HepG2 (cell line): ENCODE results near the gene SP6. TPM values are rescaled to one million over a fixed set of nuclear protein-coding genes. Genes with fewer than 3 reads are reported as not detected.

Experiments
- CHD2 ChIP-seq: IDR thresholded peaks from 2 replicates; pipeline ENCODE4 v1.6.1; 2011; ENCODE audit warnings: low read depth, low read length, improper control_type of control experiment
- DMAP1 ChIP-seq: IDR thresholded peaks from 2 replicates; pipeline ENCODE4 v1.6.1; 2016
- HIVEP1 ChIP-seq: sonication (generic); formaldehyde crosslinking; IDR thresholded peaks from 2 replicates; pipeline ENCODE4 v1.4.0; 2020; ENCODE audit warnings: mild to moderate bottlenecking, missing genetic modification reagents
- JUN ChIP-seq: sonication (generic); formaldehyde crosslinking; IDR thresholded peaks from 2 replicates; pipeline ENCODE4 v1.4.0; 2020; ENCODE audit warnings: mild to moderate bottlenecking, missing genetic modification reagents
- KMT2B ChIP-seq: IDR thresholded peaks from 2 replicates; pipeline ENCODE4 v1.6.1; 2016; ENCODE audit warnings: missing genetic modification reagents, missing compliant biosample characterization
- MYC ChIP-seq: sonication (generic); formaldehyde crosslinking; IDR thresholded peaks from 2 replicates; pipeline ENCODE4 v1.9.0; 2021; ENCODE audit warnings: missing genetic modification reagents, borderline replicate concordance
- NFATC3 ChIP-seq: sonication (generic); formaldehyde crosslinking; IDR thresholded peaks from 2 replicates; pipeline ENCODE4 v1.5.1; 2020; ENCODE audit warnings: mild to moderate bottlenecking, missing genetic modification reagents
- RBM22 ChIP-seq: fragments of 200-400 bp; formaldehyde crosslinking; optimal IDR thresholded peaks from 2 replicates; pipeline ENCODE3; 2017; ENCODE audit warnings: mild to moderate bottlenecking, low read length, moderate library complexity
- REPIN1 ChIP-seq: sonication (generic); formaldehyde crosslinking; IDR thresholded peaks from 2 replicates; pipeline ENCODE4 v1.8.0; 2022; ENCODE audit warnings: missing genetic modification reagents, low read depth, mild to moderate bottlenecking, borderline replicate concordance
- RXRA ChIP-seq: sonication (generic); formaldehyde crosslinking; IDR thresholded peaks from 2 replicates; pipeline ENCODE4 v1.5.1; 2020; ENCODE audit warnings: missing genetic modification reagents
- ZIK1 ChIP-seq: sonication (generic); formaldehyde crosslinking; IDR thresholded peaks from 2 replicates; pipeline ENCODE4 v1.5.0; 2020; ENCODE audit warnings: mild to moderate bottlenecking, low read depth, missing genetic modification reagents, borderline replicate concordance
- ZMYM3 ChIP-seq: sonication (generic); formaldehyde crosslinking; IDR thresholded peaks from 2 replicates; pipeline ENCODE4 v1.5.1; 2020; ENCODE audit warnings: mild to moderate bottlenecking, missing genetic modification reagents
- ZNF329 ChIP-seq: sonication (generic); formaldehyde crosslinking; IDR thresholded peaks from 2 replicates; pipeline ENCODE4 v1.9.0; 2021; ENCODE audit warnings: low read depth, mild to moderate bottlenecking, missing genetic modification reagents
- ZNF383 ChIP-seq: sonication (generic); formaldehyde crosslinking; IDR thresholded peaks from 2 replicates; pipeline ENCODE4 v1.4.0; 2020; ENCODE audit warnings: missing genetic modification reagents, mild to moderate bottlenecking, borderline replicate concordance
- ZNF598 ChIP-seq: sonication (generic); formaldehyde crosslinking; IDR thresholded peaks from 2 replicates; pipeline ENCODE4 v1.5.1; 2020; ENCODE audit warnings: mild to moderate bottlenecking, missing genetic modification reagents, borderline replicate concordance
- ZNF75D ChIP-seq: sonication (generic); formaldehyde crosslinking; IDR thresholded peaks from 2 replicates; pipeline ENCODE4 v1.8.1; 2023; ENCODE audit warnings: missing genetic modification reagents, mild to moderate bottlenecking, borderline replicate concordance
- ZNF878 ChIP-seq: sonication (generic); formaldehyde crosslinking; IDR thresholded peaks from 2 replicates; pipeline ENCODE4 v1.8.1; 2023; ENCODE audit warnings: mild to moderate bottlenecking, missing genetic modification reagents, moderate library complexity
- polyA plus RNA-seq, 8 experiments: library from polyadenylated mRNA; depleted of rRNA in 3 of 8; stranded (reverse) in 7 of 8; unstranded in 1 of 8; fragments of >200 nt; fragmentation: Illumina TruSeq in 4 of 8; extraction: Trizol in 4 of 8; gene quantifications; 2 replicates each; pipeline versions ENCODE4 v1.2.1 to v1.2.3, GENCODE V29; 2011 to 2016; ENCODE audit warnings: low read depth in 4 of 8, missing spikeins in 1 of 8, mixed read lengths in 1 of 8; ENCODE audit not compliant: insufficient read depth in 1 of 8
- total RNA-seq, 5 experiments: library from RNA; depleted of rRNA; stranded (reverse); fragments of >200 nt; fragmentation: Illumina TruSeq; extraction: Trizol; gene quantifications; 2 replicates each; pipeline ENCODE4 v1.2.3, GENCODE V29; 2016; ENCODE audit warnings: low read depth in 1 of 5
- TF ChIP-seq, protein P1 (sequence below): sonication (generic); formaldehyde crosslinking; IDR thresholded peaks from 2 replicates; pipeline ENCODE4 v1.8.1; 2023; ENCODE audit warnings: mild to moderate bottlenecking, missing genetic modification reagents
- TF ChIP-seq, protein P2 (sequence below): sonication (generic); formaldehyde crosslinking; IDR thresholded peaks from 2 replicates; pipeline ENCODE4 v1.5.0; 2020; ENCODE audit warnings: missing genetic modification reagents
- TF ChIP-seq, protein P3 (sequence below): sonication (generic); formaldehyde crosslinking; IDR thresholded peaks from 2 replicates; pipeline ENCODE4 v1.5.1; 2020; ENCODE audit warnings: missing genetic modification reagents, mild to moderate bottlenecking, borderline replicate concordance
- TF ChIP-seq, protein P4 (sequence below): sonication (generic); formaldehyde crosslinking; IDR thresholded peaks from 2 replicates; pipeline ENCODE4 v1.4.0; 2020; ENCODE audit warnings: missing genetic modification reagents
- TF ChIP-seq, protein P5 (sequence below): sonication (generic); formaldehyde crosslinking; IDR thresholded peaks from 2 replicates; pipeline ENCODE4 v1.9.0; 2022; ENCODE audit warnings: missing genetic modification reagents, mild to moderate bottlenecking, borderline replicate concordance

Gene SP6
- total and polyA plus RNA-seq, 2 of the 13 experiments (the other 11 are each of a cell fraction or from before 2014, with no cell fraction given), result 0.07 TPM

DNA sequence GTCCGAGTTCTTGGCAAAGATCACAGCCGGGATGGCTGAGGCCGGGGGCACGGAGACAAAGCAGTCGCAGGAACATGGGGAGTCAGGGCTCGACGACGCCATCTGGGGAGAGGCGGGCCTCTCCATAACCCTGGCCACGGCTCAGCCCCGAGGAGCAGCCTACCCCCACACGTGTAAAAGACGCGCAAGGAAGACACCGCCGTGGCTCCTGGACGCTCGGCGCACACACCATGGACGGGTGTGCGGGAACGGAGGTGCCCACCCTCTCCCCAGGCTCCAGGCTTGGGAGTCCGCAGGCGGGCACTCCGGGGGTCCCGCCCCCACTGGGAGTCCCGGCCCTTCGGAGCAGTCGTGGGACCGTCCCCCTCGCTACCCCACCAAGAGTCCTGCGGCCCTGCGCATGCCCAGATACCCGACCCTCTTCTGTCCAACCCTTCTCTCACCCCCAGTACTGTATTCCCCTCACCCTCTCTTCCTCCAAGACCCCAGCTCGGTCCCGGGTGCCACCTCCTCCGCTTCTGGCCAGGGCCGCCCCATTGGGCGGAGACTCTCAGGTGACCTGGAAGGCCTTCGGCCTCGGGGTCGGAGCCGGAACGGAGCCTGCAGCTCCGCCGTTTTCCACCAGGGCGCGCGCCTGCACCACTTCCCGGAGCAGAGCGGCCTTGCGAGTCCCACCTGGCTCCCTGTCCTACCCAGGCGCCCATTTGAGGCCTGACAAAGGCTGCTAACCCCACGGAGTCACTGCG, 10.0 kb downstream of the SP6 start, which contains the start of gene SCRN2 (continued):
- TF ChIP-seq ZNF75D (CRISPR knock-in tag) (no peak), ZNF383 (CRISPR knock-in tag) (no peak), ZNF878 (CRISPR knock-in tag) (no peak), JUN (CRISPR knock-in tag) (no peak; the same call in 1 of the 2 replicates), RXRA (peak; percentile 78), RBM22 (no peak), DMAP1 (CRISPR knock-in tag) (peak; percentile 58), KMT2B (CRISPR knock-in tag) (peak; percentile 72), ZNF598 (CRISPR knock-in tag) (peak; percentile 93), ZNF329 (CRISPR knock-in tag) (0 out of 2 replicates have a peak, but pooled peaks have one; percentile 68), CHD2 (no peak), HIVEP1 (CRISPR knock-in tag) (peak; percentile 78; the same call in 1 of the 2 replicates), NFATC3 (peak; percentile 59; the same call in 1 of the 2 replicates), ZMYM3 (CRISPR knock-in tag) (peak; percentile 49), ZIK1 (CRISPR knock-in tag) (peak; percentile 94), REPIN1 (CRISPR knock-in tag) (peak; percentile 74; the same call in 1 of the 2 replicates), MYC (CRISPR knock-in tag) (peak; percentile 78)
- TF ChIP-seq, protein P1, sequence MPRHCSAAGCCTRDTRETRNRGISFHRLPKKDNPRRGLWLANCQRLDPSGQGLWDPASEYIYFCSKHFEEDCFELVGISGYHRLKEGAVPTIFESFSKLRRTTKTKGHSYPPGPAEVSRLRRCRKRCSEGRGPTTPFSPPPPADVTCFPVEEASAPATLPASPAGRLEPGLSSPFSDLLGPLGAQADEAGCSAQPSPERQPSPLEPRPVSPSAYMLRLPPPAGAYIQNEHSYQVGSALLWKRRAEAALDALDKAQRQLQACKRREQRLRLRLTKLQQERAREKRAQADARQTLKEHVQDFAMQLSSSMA (CRISPR knock-in tag), result peak; percentile 91; the same call in 1 of the 2 replicates
- TF ChIP-seq, protein P2, sequence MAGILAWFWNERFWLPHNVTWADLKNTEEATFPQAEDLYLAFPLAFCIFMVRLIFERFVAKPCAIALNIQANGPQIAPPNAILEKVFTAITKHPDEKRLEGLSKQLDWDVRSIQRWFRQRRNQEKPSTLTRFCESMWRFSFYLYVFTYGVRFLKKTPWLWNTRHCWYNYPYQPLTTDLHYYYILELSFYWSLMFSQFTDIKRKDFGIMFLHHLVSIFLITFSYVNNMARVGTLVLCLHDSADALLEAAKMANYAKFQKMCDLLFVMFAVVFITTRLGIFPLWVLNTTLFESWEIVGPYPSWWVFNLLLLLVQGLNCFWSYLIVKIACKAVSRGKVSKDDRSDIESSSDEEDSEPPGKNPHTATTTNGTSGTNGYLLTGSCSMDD, result no peak
- TF ChIP-seq, protein P3, sequence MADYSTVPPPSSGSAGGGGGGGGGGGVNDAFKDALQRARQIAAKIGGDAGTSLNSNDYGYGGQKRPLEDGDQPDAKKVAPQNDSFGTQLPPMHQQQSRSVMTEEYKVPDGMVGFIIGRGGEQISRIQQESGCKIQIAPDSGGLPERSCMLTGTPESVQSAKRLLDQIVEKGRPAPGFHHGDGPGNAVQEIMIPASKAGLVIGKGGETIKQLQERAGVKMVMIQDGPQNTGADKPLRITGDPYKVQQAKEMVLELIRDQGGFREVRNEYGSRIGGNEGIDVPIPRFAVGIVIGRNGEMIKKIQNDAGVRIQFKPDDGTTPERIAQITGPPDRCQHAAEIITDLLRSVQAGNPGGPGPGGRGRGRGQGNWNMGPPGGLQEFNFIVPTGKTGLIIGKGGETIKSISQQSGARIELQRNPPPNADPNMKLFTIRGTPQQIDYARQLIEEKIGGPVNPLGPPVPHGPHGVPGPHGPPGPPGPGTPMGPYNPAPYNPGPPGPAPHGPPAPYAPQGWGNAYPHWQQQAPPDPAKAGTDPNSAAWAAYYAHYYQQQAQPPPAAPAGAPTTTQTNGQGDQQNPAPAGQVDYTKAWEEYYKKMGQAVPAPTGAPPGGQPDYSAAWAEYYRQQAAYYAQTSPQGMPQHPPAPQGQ (CRISPR knock-in tag), result 0 out of 2 replicates have a peak, but pooled peaks have one; percentile 48
- TF ChIP-seq, protein P4, sequence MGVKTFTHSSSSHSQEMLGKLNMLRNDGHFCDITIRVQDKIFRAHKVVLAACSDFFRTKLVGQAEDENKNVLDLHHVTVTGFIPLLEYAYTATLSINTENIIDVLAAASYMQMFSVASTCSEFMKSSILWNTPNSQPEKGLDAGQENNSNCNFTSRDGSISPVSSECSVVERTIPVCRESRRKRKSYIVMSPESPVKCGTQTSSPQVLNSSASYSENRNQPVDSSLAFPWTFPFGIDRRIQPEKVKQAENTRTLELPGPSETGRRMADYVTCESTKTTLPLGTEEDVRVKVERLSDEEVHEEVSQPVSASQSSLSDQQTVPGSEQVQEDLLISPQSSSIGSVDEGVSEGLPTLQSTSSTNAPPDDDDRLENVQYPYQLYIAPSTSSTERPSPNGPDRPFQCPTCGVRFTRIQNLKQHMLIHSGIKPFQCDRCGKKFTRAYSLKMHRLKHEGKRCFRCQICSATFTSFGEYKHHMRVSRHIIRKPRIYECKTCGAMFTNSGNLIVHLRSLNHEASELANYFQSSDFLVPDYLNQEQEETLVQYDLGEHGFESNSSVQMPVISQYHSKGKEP (CRISPR knock-in tag), result 0 out of 2 replicates have a peak, but pooled peaks have one; percentile 17
- TF ChIP-seq, protein P5, sequence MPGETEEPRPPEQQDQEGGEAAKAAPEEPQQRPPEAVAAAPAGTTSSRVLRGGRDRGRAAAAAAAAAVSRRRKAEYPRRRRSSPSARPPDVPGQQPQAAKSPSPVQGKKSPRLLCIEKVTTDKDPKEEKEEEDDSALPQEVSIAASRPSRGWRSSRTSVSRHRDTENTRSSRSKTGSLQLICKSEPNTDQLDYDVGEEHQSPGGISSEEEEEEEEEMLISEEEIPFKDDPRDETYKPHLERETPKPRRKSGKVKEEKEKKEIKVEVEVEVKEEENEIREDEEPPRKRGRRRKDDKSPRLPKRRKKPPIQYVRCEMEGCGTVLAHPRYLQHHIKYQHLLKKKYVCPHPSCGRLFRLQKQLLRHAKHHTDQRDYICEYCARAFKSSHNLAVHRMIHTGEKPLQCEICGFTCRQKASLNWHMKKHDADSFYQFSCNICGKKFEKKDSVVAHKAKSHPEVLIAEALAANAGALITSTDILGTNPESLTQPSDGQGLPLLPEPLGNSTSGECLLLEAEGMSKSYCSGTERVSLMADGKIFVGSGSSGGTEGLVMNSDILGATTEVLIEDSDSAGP (CRISPR knock-in tag), result peak; percentile 91; the same call in 1 of the 2 replicates
